IMR-90 (cell line): Measurements from ENCODE around the gene RSBN1L. TPM values are rescaled to one million over a fixed set of nuclear protein-coding genes. Genes with fewer than 3 reads are reported as not detected.

Experiments used
- ATAC-seq: fragments of 200-7000 bp; cut with Tn5 transposase; 2 replicates; pipeline ENCODE4 v1.9.1; 2020; ENCODE audit warnings: low read depth, mild to moderate bottlenecking, moderate library complexity
- BruUV-seq: library from RNA; stranded (reverse); fragments of 400-500 nt; replicated peaks from 2 replicates; lab custom pipeline; 2021; lab: Mats Ljungman, UMichigan
- CTCF ChIA-PET: fragments of 300-600 bp; formaldehyde crosslinking; extraction: SDS; loops from one replicate; lab custom pipeline; 2021; ENCODE audit warnings: antibody characterized with exemption; lab: Yijun Ruan, JAX
- POLR2A ChIA-PET: fragments of 300-600 bp; sonication (Branson Sonifier 250); formaldehyde crosslinking; loops from one replicate; lab custom pipeline; 2022; ENCODE audit warnings: antibody characterized with exemption; ENCODE audit not compliant: unreplicated experiment; lab: Charles Lee
- DNase-seq: peaks from one replicate; pipeline ENCODE4 v3.0.0; 2013
- H2AFZ ChIP-seq: replicated peaks from 2 replicates; pipeline ENCODE3; 2013; ENCODE audit warnings: low read length, mild to moderate bottlenecking; ENCODE audit not compliant: poor library complexity
- H2AK5ac ChIP-seq: 2 replicates; pipeline ENCODE4 v1.6.1; 2013; ENCODE audit warnings: low read depth, low read length, inconsistent platforms
- H2AK9ac ChIP-seq: replicated peaks from 2 replicates; pipeline ENCODE3; 2013; ENCODE audit warnings: mild to moderate bottlenecking, low read depth, low read length, moderate library complexity; ENCODE audit not compliant: poor library complexity
- H2BK120ac ChIP-seq: 2 replicates; pipeline ENCODE4 v1.6.1; 2013; ENCODE audit warnings: low read depth, low read length, inconsistent platforms
- H2BK15ac ChIP-seq: 3 replicates; pipeline ENCODE4 v1.6.1; 2013; ENCODE audit warnings: low read depth, low read length, inconsistent platforms
- H2BK20ac ChIP-seq: 2 replicates; pipeline ENCODE4 v1.6.1; 2013; ENCODE audit warnings: low read depth, mild to moderate bottlenecking, inconsistent platforms, low read length, moderate library complexity
- H2BK5ac ChIP-seq: 2 replicates; pipeline ENCODE4 v1.6.1; 2013; ENCODE audit warnings: mild to moderate bottlenecking, low read depth, low read length, inconsistent platforms; ENCODE audit not compliant: poor library complexity, severe bottlenecking
- H3K14ac ChIP-seq: replicated peaks from 2 replicates; pipeline ENCODE4 v1.6.1; 2013; ENCODE audit warnings: low read depth, low read length, inconsistent platforms
- H3K18ac ChIP-seq: 2 replicates; pipeline ENCODE4 v1.6.1; 2013; ENCODE audit warnings: low read depth, low read length, control low read depth
- H3K23ac ChIP-seq: 2 replicates; pipeline ENCODE4 v1.6.1; 2013; ENCODE audit warnings: low read depth, low read length, inconsistent platforms
- H3K27ac ChIP-seq: 2 replicates; pipeline ENCODE4 v1.5.1; 2013; ENCODE audit warnings: mild to moderate bottlenecking, control low read depth, low read length; ENCODE audit not compliant: insufficient read depth
- H3K27me3 ChIP-seq: 2 replicates; pipeline ENCODE4 v1.6.1; 2013; ENCODE audit warnings: low read length; ENCODE audit not compliant: control insufficient read depth, insufficient read depth
- H3K36me3 ChIP-seq: 2 replicates; pipeline ENCODE4 v1.6.1; 2013; ENCODE audit warnings: low read length, mixed read lengths; ENCODE audit not compliant: control insufficient read depth, insufficient read depth
- H3K4ac ChIP-seq: 2 replicates; pipeline ENCODE4 v1.6.1; 2013; ENCODE audit warnings: low read depth, low read length, inconsistent platforms
- H3K4me1 ChIP-seq: 2 replicates; pipeline ENCODE4 v1.6.1; 2013; ENCODE audit warnings: low read length, mixed read lengths; ENCODE audit not compliant: control insufficient read depth, insufficient read depth
- H3K4me2 ChIP-seq: 2 replicates; pipeline ENCODE4 v1.6.1; 2013; ENCODE audit warnings: low read depth, mild to moderate bottlenecking, control low read depth, low read length, moderate library complexity
- H3K4me3 ChIP-seq: 2 replicates; pipeline ENCODE4 v1.5.1; 2013; ENCODE audit warnings: low read depth, mild to moderate bottlenecking, control low read depth, low read length, moderate library complexity; ENCODE audit not compliant: insufficient read depth
- H3K56ac ChIP-seq: 2 replicates; pipeline ENCODE4 v1.6.1; 2013; ENCODE audit warnings: low read length, inconsistent platforms; ENCODE audit not compliant: insufficient read depth; ENCODE audit errors: extremely low read depth
- H3K79me1 ChIP-seq, 2 experiments: 2 replicates each; pipeline ENCODE4 v1.6.1; 2013; ENCODE audit warnings: low read length in 2 of 2, inconsistent platforms in 1 of 2, low read depth in 1 of 2
- H3K9ac ChIP-seq: 2 replicates; pipeline ENCODE4 v1.6.1; 2013; ENCODE audit warnings: low read depth, low read length, control low read depth
- H3K9me1 ChIP-seq: 2 replicates; pipeline ENCODE4 v1.6.1; 2013; ENCODE audit warnings: low read length, inconsistent platforms; ENCODE audit not compliant: insufficient read depth
- H3K9me3 ChIP-seq: 2 replicates; pipeline ENCODE4 v1.6.1; 2013; ENCODE audit warnings: low read length; ENCODE audit not compliant: control insufficient read depth, insufficient read depth
- H4K20me1 ChIP-seq: 2 replicates; pipeline ENCODE4 v1.6.1; 2013; ENCODE audit warnings: low read length, inconsistent platforms; ENCODE audit not compliant: insufficient read depth
- H4K5ac ChIP-seq: 2 replicates; pipeline ENCODE4 v1.6.1; 2013; ENCODE audit warnings: mild to moderate bottlenecking, low read depth, low read length, control low read depth
- H4K8ac ChIP-seq, 2 experiments: 2 replicates each; pipeline ENCODE4 v1.6.1; 2013; ENCODE audit warnings: low read depth in 2 of 2, low read length in 2 of 2, control low read depth in 1 of 2, inconsistent platforms in 1 of 2
- H4K91ac ChIP-seq: 2 replicates; pipeline ENCODE4 v1.6.1; 2013; ENCODE audit warnings: low read depth, low read length, inconsistent platforms; ENCODE audit not compliant: insufficient read depth
- CEBPB ChIP-seq: IDR thresholded peaks from 2 replicates; pipeline ENCODE4 v1.6.1; 2012; ENCODE audit warnings: low read depth, low read length, improper control_type of control experiment
- CHD1 ChIP-seq: IDR thresholded peaks from 2 replicates; pipeline ENCODE4 v1.6.1; 2012; ENCODE audit warnings: low read depth, low read length, improper control_type of control experiment
- CTCF ChIP-seq: conservative IDR thresholded peaks from 2 replicates; pipeline ENCODE4 v1.5.1; 2012; ENCODE audit warnings: mild to moderate bottlenecking, low read depth, low read length, improper control_type of control experiment
- FOS ChIP-seq: fragments of 150-350 bp; IDR thresholded peaks from 2 replicates; pipeline ENCODE4 v1.6.1; 2016; ENCODE audit warnings: low read depth, low read length
- MAFK ChIP-seq: IDR thresholded peaks from 2 replicates; pipeline ENCODE4 v1.6.1; 2012; ENCODE audit warnings: low read depth, low read length, improper control_type of control experiment
- MAZ ChIP-seq: IDR thresholded peaks from 2 replicates; pipeline ENCODE4 v1.6.1; 2012; ENCODE audit warnings: low read depth, mild to moderate bottlenecking, low read length, improper control_type of control experiment, moderate library complexity, borderline replicate concordance
- MXI1 ChIP-seq: IDR thresholded peaks from 2 replicates; pipeline ENCODE4 v1.6.1; 2012; ENCODE audit warnings: low read depth, mild to moderate bottlenecking, low read length, moderate library complexity, borderline replicate concordance
- NFE2L2 ChIP-seq: fragments of 150-350 bp; IDR thresholded peaks from 2 replicates; pipeline ENCODE4 v1.6.1; 2016; ENCODE audit warnings: low read depth, mild to moderate bottlenecking, low read length
- POLR2A ChIP-seq: IDR thresholded peaks from 2 replicates; pipeline ENCODE4 v1.6.1; 2012; ENCODE audit warnings: mild to moderate bottlenecking, low read depth, low read length
- RAD21 ChIP-seq: IDR thresholded peaks from 2 replicates; pipeline ENCODE4 v1.6.1; 2012; ENCODE audit warnings: low read length, improper control_type of control experiment
- RCOR1 ChIP-seq: IDR thresholded peaks from 2 replicates; pipeline ENCODE4 v1.6.1; 2012; ENCODE audit warnings: mild to moderate bottlenecking, low read length, improper control_type of control experiment; ENCODE audit not compliant: insufficient replicate concordance
- RFX5 ChIP-seq: IDR thresholded peaks from 2 replicates; pipeline ENCODE4 v1.8.0; 2012; ENCODE audit warnings: low read depth, mild to moderate bottlenecking, low read length, moderate library complexity
- SMC3 ChIP-seq: fragments of 150-350 bp; IDR thresholded peaks from 2 replicates; pipeline ENCODE4 v1.6.1; 2016; ENCODE audit warnings: low read depth, mild to moderate bottlenecking, antibody characterized with exemption, low read length, moderate library complexity
- WGBS, 2 experiments: methylation state at CpG; one replicate each; pipeline versions ENCODE4 v1.1.5 to v1.1.7; 2013; ENCODE audit warnings: missing lambda C conversion rate in 2 of 2; ENCODE audit not compliant: insufficient read length in 1 of 2; ENCODE audit errors: extremely low coverage in 2 of 2; 5-methylcytosine and 5-hydroxymethylcytosine counted together
- dilution Hi-C: fragments of 300-500 bp; cut with HindIII; formaldehyde crosslinking; loops from one replicate; pipeline ENCODE4 v1.14.3; 2018; ENCODE audit warnings: low sequenced_read_pairs; ENCODE audit not compliant: unreplicated experiment
- in situ Hi-C: fragments of 300-500 bp; cut with MboI; formaldehyde crosslinking; loops from 3 replicates; pipeline ENCODE4 v1.14.3; 2019; ENCODE audit warnings: low sequenced_read_pairs, inconsistent platforms, mixed read lengths
- intact Hi-C: fragments of 100-400 bp; cut with micrococcal nuclease; formaldehyde crosslinking; loops from 2 replicates; pipeline ENCODE4 v1.10.0; 2022
- polyA plus RNA-seq, 3 experiments: library from polyadenylated mRNA; depleted of rRNA; stranded (reverse); fragments of >200 nt; gene quantifications; 2 replicates each; pipeline ENCODE4 v1.2.3, GENCODE V29; 2012; ENCODE audit warnings: low replicate concordance in 1 of 3
- total RNA-seq: library from RNA; depleted of rRNA; stranded (reverse); fragments of >200 nt; gene quantifications from 2 replicates; pipeline ENCODE4 v1.2.3, GENCODE V29; 2012
- TF ChIP-seq, protein P1 (sequence below): fragments of 150-350 bp; IDR thresholded peaks from 2 replicates; pipeline ENCODE4 v1.6.1; 2017; ENCODE audit warnings: mild to moderate bottlenecking, antibody characterized with exemption, low read length, low read depth

RSBN1L gene
- total and polyA plus RNA-seq, 2 of the 4 experiments (the other 2 are of a cell fraction), result 7.8 to 14.7 TPM

DNA sequence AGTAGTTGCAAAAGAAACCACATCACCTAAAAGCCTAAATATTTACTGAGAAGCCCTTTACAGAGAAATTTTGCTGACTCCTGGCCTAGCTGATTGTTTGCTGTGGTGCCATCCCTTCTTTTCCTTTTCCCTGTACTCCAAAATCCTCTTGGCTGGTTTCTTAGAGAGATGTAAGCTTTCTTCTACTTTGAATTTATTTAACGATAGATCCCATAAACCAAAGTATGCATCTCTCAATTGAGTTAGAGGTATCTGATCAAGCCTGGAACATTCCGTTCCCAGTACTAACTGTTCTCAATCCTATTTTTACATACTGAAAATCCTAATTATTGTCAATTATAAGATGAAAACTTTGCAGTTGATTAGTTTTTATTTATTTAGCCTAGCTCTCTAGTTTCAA lies 95.7 kb downstream of the RSBN1L start:
- Histone ChIP-seq H4K8ac (no peak overlapping the region), H3K79me1 (peaks cover 10 to 33% of the 10 kb centered on the region in 2 experiments), H3K4me1 (peaks cover 4% of the 10 kb centered on the region; the same call in 1 of the 2 replicates), H2BK120ac (no peak overlapping the region), H4K20me1 (no peaks in the 10 kb centered on the region), H3K27me3 (no peaks in the 10 kb centered on the region), H3K56ac (no peak overlapping the region), H2BK5ac (no peak overlapping the region), H3K14ac (no peak overlapping the region), H4K5ac (no peak overlapping the region), H3K4ac (no peak overlapping the region), H2AK9ac (no peak overlapping the region), H3K18ac (no peak overlapping the region), H3K27ac (no peak overlapping the region), H3K23ac (no peak overlapping the region), H4K91ac (no peak overlapping the region), H3K9ac (no peak overlapping the region), H2BK20ac (no peak overlapping the region), H2AFZ (no peak overlapping the region), H2BK15ac (no peak overlapping the region), H3K9me1 (peaks cover 3% of the 10 kb centered on the region; the same call in 1 of the 2 replicates), H3K4me3 (no peak overlapping the region), H3K4me2 (no peak overlapping the region), H3K36me3 (no peaks in the 10 kb centered on the region), H3K9me3 (no peaks in the 10 kb centered on the region), H2AK5ac (no peak overlapping the region)
- dilution Hi-C loops, result no loop called here
- BruUV-seq, result no TSS peak
- intact Hi-C loops, result loop anchor here (10.0 kb wide), 1 partner anchor 113 kb away; no protein-coding TSS in a partner anchor
- ATAC-seq (no peak), DNase-seq (no peak)
- no CpG with 5 or more reads among the region's 2 CpGs for WGBS, 2 experiments
- ChIA-PET POLR2A (no interaction called here), CTCF (interaction anchor here (1.0 kb wide), 1 partner anchor 32 kb away, joined by 3 read pairs; no protein-coding TSS in a partner anchor)
- no peak for TF ChIP-seq SMC3
- TF ChIP-seq MAZ, result no peak
- no peak for TF ChIP-seq MAFK
- TF ChIP-seq RCOR1, result no peak
- TF ChIP-seq CEBPB, result no peak
- no peak for TF ChIP-seq MXI1
- no peak for TF ChIP-seq FOS
- TF ChIP-seq CHD1, result no peak
- TF ChIP-seq, protein P1, sequence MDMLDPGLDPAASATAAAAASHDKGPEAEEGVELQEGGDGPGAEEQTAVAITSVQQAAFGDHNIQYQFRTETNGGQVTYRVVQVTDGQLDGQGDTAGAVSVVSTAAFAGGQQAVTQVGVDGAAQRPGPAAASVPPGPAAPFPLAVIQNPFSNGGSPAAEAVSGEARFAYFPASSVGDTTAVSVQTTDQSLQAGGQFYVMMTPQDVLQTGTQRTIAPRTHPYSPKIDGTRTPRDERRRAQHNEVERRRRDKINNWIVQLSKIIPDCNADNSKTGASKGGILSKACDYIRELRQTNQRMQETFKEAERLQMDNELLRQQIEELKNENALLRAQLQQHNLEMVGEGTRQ, result no peak
- TF ChIP-seq RAD21, result no peak
- TF ChIP-seq CTCF, result no peak
- no peak for TF ChIP-seq RFX5
- no peak for TF ChIP-seq POLR2A
- no peak for TF ChIP-seq NFE2L2
- in situ Hi-C loops, result no loop called here
